ENCODE measurements around the gene MOSPD2. TPM values are rescaled to one million over a fixed set of nuclear protein-coding genes. Genes with fewer than 3 reads are reported as not detected.

Gene MOSPD2
- total RNA-seq, 1 experiment from 2014 or later: 6.4 TPM

- H3K27me3 Mint-ChIP-seq (ENCODE audit: low read depth): no peaks in the 10 kb centered on the region; the same call in 1 of the 2 replicates
- H2AFZ ChIP-seq (ENCODE audit: low read length): no peak overlapping the region
Observed at GRCh38 chrX:14963447-14964236, 90.4 kb downstream of the MOSPD2 start.

More at GRCh38 chrX:14963447-14964236, 90.4 kb downstream of the MOSPD2 start:
- no peak overlapping the region for H3K9ac ChIP-seq (ENCODE audit: extremely low read depth, insufficient read length, low read length)
- no peak for TF ChIP-seq CTCF (conservative IDR thresholded peaks at IDR 0.05)
- H3K79me2 ChIP-seq (ENCODE audit: insufficient read depth, low read length): no peaks in the 10 kb centered on the region
- H3K27me3 ChIP-seq (ENCODE audit: insufficient read depth, low read length): no peaks in the 10 kb centered on the region
- no peak overlapping the region for H3K4ac ChIP-seq (ENCODE audit: low read depth, low read length)
- H3K56ac ChIP-seq (ENCODE audit: insufficient read length, low read depth, low read length): no peak overlapping the region
- Mint-ChIP-seq H3K36me3 (ENCODE audit: insufficient read depth in 1 of 3, low read depth in 3 of 3) (no peaks in the 10 kb centered on the region; a peak in 2 of 7 replicates), H3K9me3 (peaks cover 57 to 61% of the 10 kb centered on the region in 2 experiments), H3K4me3 (no peak overlapping the region), H3K27ac (no peak overlapping the region), H3K4me1 (no peaks in the 10 kb centered on the region)
- H3K4me1 ChIP-seq (ENCODE audit: insufficient read depth, low read length): no peaks in the 10 kb centered on the region
- H4K8ac ChIP-seq (replicated peaks; ENCODE audit: insufficient read length, low read depth, low read length): no peak overlapping the region
- no peak overlapping the region for H2BK5ac ChIP-seq (ENCODE audit: insufficient read length, low read length)
- H3K14ac ChIP-seq (ENCODE audit: insufficient read depth, low read length): no peak overlapping the region
- no peak overlapping the region for H2AK5ac ChIP-seq (ENCODE audit: insufficient read length, low read length)
- no peak overlapping the region for H3T11ph ChIP-seq (ENCODE audit: low read length)
- no peak overlapping the region for H2BK15ac ChIP-seq (ENCODE audit: low read depth, low read length)
- no peaks in the 10 kb centered on the region for H4K20me1 ChIP-seq (ENCODE audit: control insufficient read depth, insufficient read depth, insufficient read length)
- no peak overlapping the region for H4K5ac ChIP-seq (ENCODE audit: insufficient read length, low read depth, low read length)
- no peaks in the 10 kb centered on the region for H3K79me1 ChIP-seq (ENCODE audit: insufficient read depth, low read depth, low read length, poor library complexity, severe bottlenecking)
- H3K4me2 ChIP-seq (ENCODE audit: insufficient read depth, insufficient read length, low read length): no peak overlapping the region
- peaks cover 2% of the 10 kb centered on the region for H3K23me2 ChIP-seq (ENCODE audit: insufficient read length, low read depth, low read length, poor library complexity, severe bottlenecking)
- no peak overlapping the region for H2BK20ac ChIP-seq (ENCODE audit: low read depth, low read length, poor library complexity, severe bottlenecking)
- no peaks in the 10 kb centered on the region for H3K9me3 ChIP-seq (ENCODE audit: control insufficient read depth, low read depth, low read length)
- no peak overlapping the region for H3K23ac ChIP-seq (ENCODE audit: insufficient read length, low read depth, low read length)
- no peak overlapping the region for H3K18ac ChIP-seq (ENCODE audit: insufficient read length, low read depth, low read length)
- no peak overlapping the region for H2BK12ac ChIP-seq (ENCODE audit: insufficient read length, low read depth, low read length)
- no peak overlapping the region for H3K27ac ChIP-seq (ENCODE audit: insufficient read length, low read depth, low read length)
- no peak for DNase-seq
- WGBS (ENCODE audit: extremely low coverage, insufficient read length, low lambda C conversion rate): no CpG with 5 or more reads among the region's 1 CpG
- no peak overlapping the region for H2BK120ac ChIP-seq (ENCODE audit: low read depth, low read length, poor library complexity, severe bottlenecking)
- H4K91ac ChIP-seq (ENCODE audit: insufficient read length, low read depth, low read length): no peak overlapping the region

Data from H9 (cell line).